CD4-positive, alpha-beta T cell (primary cell): Measurements from ENCODE around the gene ANAPC5. TPM values are rescaled to one million over a fixed set of nuclear protein-coding genes. Genes with fewer than 3 reads are reported as not detected.
"Not testable (repeated sequence)": the region's sequence is repeated elsewhere in the genome, so short reads cannot be mapped to it uniquely, and the experiment has no call there.

Source experiments
- ATAC-seq: fragments of 200-7000 bp; cut with Tn5 transposase; one replicate; pipeline ENCODE4 v1.10.0; 2022; ENCODE audit warnings: mild to moderate bottlenecking; ENCODE audit not compliant: poor library complexity
- CTCF ChIA-PET: fragments of 350-600 bp; sonication (Branson Sonifier 250); formaldehyde crosslinking; loops from one replicate; lab custom pipeline; 2021; ENCODE audit warnings: antibody characterized with exemption, inconsistent platforms; lab: Charles Lee
- POLR2A ChIA-PET: fragments of 350-600 bp; sonication (Branson Sonifier 250); formaldehyde crosslinking; loops from one replicate; lab custom pipeline; 2021; ENCODE audit warnings: antibody characterized with exemption, inconsistent platforms; lab: Charles Lee
- DNase-seq, 14 experiments: peaks; one replicate each; pipeline ENCODE4 v3.0.0-alpha.2; 2013 to 2020; ENCODE audit warnings: mixed read lengths in 2 of 14
- H3K27ac ChIP-seq, 2 donors: one replicate each; pipeline versions ENCODE4 v1.5.1 to v1.7.0; 2013; ENCODE audit warnings: low read length in 2 of 2, low read depth in 1 of 2, mild to moderate bottlenecking in 1 of 2
- H3K27me3 ChIP-seq, 2 experiments: 1 replicate in 1 of 2; 2 replicates in 1 of 2; pipeline versions ENCODE4 v1.6.1 to v1.7.0; 2013; ENCODE audit warnings: low read length in 2 of 2, control low read depth in 1 of 2, mild to moderate bottlenecking in 1 of 2, moderate library complexity in 1 of 2; ENCODE audit not compliant: insufficient read depth in 2 of 2, control insufficient read depth in 1 of 2
- H3K36me3 ChIP-seq: one replicate; pipeline ENCODE4 v1.6.1; 2013; ENCODE audit warnings: low read length, control low read depth; ENCODE audit not compliant: insufficient read depth
- H3K4me1 ChIP-seq: one replicate; pipeline ENCODE4 v1.6.1; 2013; ENCODE audit warnings: low read length, control low read depth; ENCODE audit not compliant: insufficient read depth
- H3K4me3 ChIP-seq: one replicate; pipeline ENCODE4 v1.5.1; 2013; ENCODE audit warnings: mild to moderate bottlenecking, low read length, moderate library complexity
- H3K9me3 ChIP-seq, 2 experiments: 1 replicate in 1 of 2; 2 replicates in 1 of 2; pipeline versions ENCODE4 v1.6.1 to v1.7.0; 2013; ENCODE audit warnings: low read length in 2 of 2, mild to moderate bottlenecking in 2 of 2, control low read depth in 1 of 2, moderate library complexity in 1 of 2; ENCODE audit not compliant: control insufficient read depth in 1 of 2, insufficient read depth in 1 of 2
- H3K27ac Mint-ChIP-seq: one replicate; pipeline ENCODE4 v1.8.0; 2020; ENCODE audit warnings: mixed read lengths
- H3K27me3 Mint-ChIP-seq: one replicate; pipeline ENCODE4 v1.8.0; 2021; ENCODE audit warnings: mixed read lengths
- H3K36me3 Mint-ChIP-seq: one replicate; pipeline ENCODE4 v1.8.0; 2021; ENCODE audit warnings: low read depth, mixed read lengths
- H3K4me1 Mint-ChIP-seq: one replicate; pipeline ENCODE4 v1.8.0; 2021; ENCODE audit warnings: low read depth, mixed read lengths
- H3K4me3 Mint-ChIP-seq: one replicate; pipeline ENCODE4 v1.8.0; 2020; ENCODE audit warnings: mild to moderate bottlenecking, mixed read lengths
- H3K9me3 Mint-ChIP-seq: one replicate; pipeline ENCODE4 v1.8.0; 2020; ENCODE audit warnings: mixed read lengths
- CTCF ChIP-seq: fragments of 200-600 bp; IDR thresholded peaks from one replicate; pipeline ENCODE4 v1.8.0; 2022; ENCODE audit warnings: antibody characterized with exemption, mild to moderate bottlenecking
- intact Hi-C, 2 experiments: fragments of 100-400 bp; cut with DNase I in 1 of 2; cut with micrococcal nuclease in 1 of 2; formaldehyde crosslinking; loops; one replicate each; pipeline versions ENCODE4 v1.15.1 to v1.9.0; 2023 to 2025; cut with DNase I, micrococcal nuclease
- total RNA-seq, 174 experiments: library from RNA in 2 of 174; stranded (reverse) in 2 of 174; gene quantifications; one replicate each; pipeline ENCODE4 v1.2.3 and lab custom pipeline; 2021 to 2026

Gene ANAPC5
- total RNA-seq, 2 experiments from 2014 or later, result 88.2 to 96.2 TPM

DNA sequence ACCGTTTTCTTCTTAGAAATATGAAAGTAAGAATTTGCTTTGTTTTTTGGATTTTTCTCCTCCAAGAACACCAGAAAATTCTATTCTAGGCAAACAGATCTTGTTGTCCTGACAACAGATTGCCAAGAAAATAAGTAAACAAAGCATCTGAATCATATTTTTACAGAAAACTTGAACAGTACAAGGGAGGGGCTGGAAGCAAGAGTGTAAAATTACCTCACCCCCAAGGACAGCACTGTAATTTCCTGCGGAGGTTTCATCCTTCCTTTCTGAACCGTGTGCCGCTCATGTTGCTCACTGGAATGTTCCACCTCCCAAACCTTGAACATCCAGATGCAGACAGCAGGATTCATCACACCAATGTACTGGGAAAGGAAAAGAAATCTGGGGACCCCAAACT, 50.3 kb downstream of the ANAPC5 start:
- H3K9me3 Mint-ChIP-seq, result no peaks in the 10 kb centered on the region
- Histone ChIP-seq H3K9me3 (no peaks in the 10 kb centered on the region), H3K36me3 (no peaks in the 10 kb centered on the region), H3K4me3 (no peak overlapping the region), H3K27me3 (no peaks in the 10 kb centered on the region), H3K27ac (no peak overlapping the region), H3K4me1 (peaks cover 10% of the 10 kb centered on the region)
- POLR2A ChIA-PET, result no interaction called here
- H3K27ac Mint-ChIP-seq, result no peak overlapping the region
- intact Hi-C loops, result no loop called here
- CTCF ChIA-PET, result no interaction called here
- DNase-seq (peak in 2 of 14 experiments; percentile 33 to 47), ATAC-seq (no peak)
- H3K4me3 Mint-ChIP-seq, result no peak overlapping the region
- peaks cover 5% of the 10 kb centered on the region for H3K4me1 Mint-ChIP-seq
- H3K27me3 Mint-ChIP-seq, result no peaks in the 10 kb centered on the region
- TF ChIP-seq CTCF, result no peak
- peaks cover 4% of the 10 kb centered on the region for H3K36me3 Mint-ChIP-seq

DNA sequence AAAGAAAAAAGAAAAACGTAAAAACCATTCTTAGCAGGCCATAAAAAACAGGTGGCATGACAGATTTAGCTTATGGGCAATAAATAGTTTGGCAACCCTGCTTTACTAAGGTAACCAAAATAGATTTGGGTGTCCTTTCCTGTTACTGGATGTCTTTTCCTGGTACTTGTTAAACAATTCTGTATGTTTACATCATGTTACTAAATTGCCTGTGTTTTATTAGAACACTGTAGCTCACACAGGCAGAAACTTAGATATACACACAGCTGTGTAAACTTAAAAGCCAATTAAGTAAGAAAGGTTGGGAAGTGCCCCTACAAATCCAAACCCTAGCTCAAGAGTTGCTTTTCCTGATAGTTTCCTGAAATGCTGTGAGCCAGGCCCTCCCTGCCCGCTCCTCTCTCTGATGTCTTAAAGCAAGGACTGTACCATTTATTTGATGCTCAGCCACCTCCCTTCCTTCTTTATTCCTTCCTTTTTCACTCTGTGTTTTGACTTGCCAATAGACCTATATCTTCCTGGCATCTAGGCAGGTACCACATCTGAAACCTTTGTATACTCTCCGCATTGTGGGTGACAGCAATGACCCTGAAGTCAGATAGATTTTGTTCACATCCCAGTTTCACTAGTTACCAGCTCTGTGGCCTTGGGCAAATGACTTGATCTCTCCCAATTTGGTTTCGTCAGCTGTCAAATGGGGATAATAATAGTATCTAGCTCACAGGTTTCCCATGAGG, 52.0 kb downstream of the ANAPC5 start:
- POLR2A ChIA-PET, result interaction anchor here (0.8 kb wide), 1 partner anchor 61 kb away, joined by 4 read pairs; no protein-coding TSS in a partner anchor

GRCh38 chr12:121299662-121300061, 52.5 kb downstream of the ANAPC5 start:
- ATAC-seq (no peak), DNase-seq (no peak)
- H3K27ac ChIP-seq, result no peak overlapping the region
- Mint-ChIP-seq H3K4me1 (peaks cover 13% of the 10 kb centered on the region), H3K36me3 (peaks cover 4% of the 10 kb centered on the region), H3K4me3 (peak overlapping the region; percentile 25), H3K9me3 (no peaks in the 10 kb centered on the region), H3K27me3 (no peaks in the 10 kb centered on the region), H3K27ac (no peak overlapping the region)
- no peak for TF ChIP-seq CTCF
- intact Hi-C loops, result no loop called here
- H3K36me3 ChIP-seq, result no peaks in the 10 kb centered on the region
- POLR2A ChIA-PET, result interaction anchor here (0.8 kb wide), 1 partner anchor 61 kb away, joined by 4 read pairs; no protein-coding TSS in a partner anchor
- H3K4me1 ChIP-seq, result peaks cover 26% of the 10 kb centered on the region
- CTCF ChIA-PET, result no interaction called here
- no peak overlapping the region for H3K4me3 ChIP-seq
- no peaks in the 10 kb centered on the region for H3K9me3 ChIP-seq
- no peaks in the 10 kb centered on the region for H3K27me3 ChIP-seq

More for the DNA sequence above, 52.0 kb downstream of the ANAPC5 start:
- ATAC-seq (no peak), DNase-seq (no peak)
- H3K36me3 ChIP-seq, result no peaks in the 10 kb centered on the region
- H3K9me3 ChIP-seq, result no peaks in the 10 kb centered on the region
- no peak overlapping the region for H3K4me3 ChIP-seq
- CTCF ChIA-PET, result interaction anchor here (0.8 to 0.9 kb wide), 2 partner anchors 23 to 70 kb away, joined by 3 read pairs; no protein-coding TSS in a partner anchor
- TF ChIP-seq CTCF, result no peak
- Mint-ChIP-seq H3K4me1 (peaks cover 10% of the 10 kb centered on the region), H3K4me3 (peak overlapping the region; percentile 25), H3K9me3 (no peaks in the 10 kb centered on the region), H3K36me3 (peaks cover 4% of the 10 kb centered on the region), H3K27me3 (no peaks in the 10 kb centered on the region), H3K27ac (no peak overlapping the region)
- intact Hi-C loops, result no loop called here
- no peaks in the 10 kb centered on the region for H3K27me3 ChIP-seq
- no peak overlapping the region for H3K27ac ChIP-seq
- peaks cover 20% of the 10 kb centered on the region for H3K4me1 ChIP-seq

DNA sequence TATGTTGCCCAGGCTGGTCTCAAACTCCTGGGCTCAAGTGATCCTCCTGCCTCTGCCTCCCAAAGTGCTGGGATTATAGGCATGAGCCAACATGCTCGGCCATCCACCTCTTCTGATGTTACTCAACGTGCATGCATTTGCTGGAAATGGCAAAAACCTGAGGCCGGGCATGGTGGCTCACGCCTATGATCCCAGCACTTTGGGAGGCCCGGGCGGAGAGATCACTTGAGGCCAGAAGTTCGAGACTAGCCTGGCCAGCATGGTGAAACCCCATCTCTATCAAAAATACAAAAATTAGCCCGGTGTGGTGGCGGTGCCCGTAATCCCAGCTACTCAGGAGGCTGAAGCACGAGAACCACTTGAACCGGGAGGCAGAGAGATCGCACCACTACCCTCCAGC, 53.8 kb downstream of the ANAPC5 start:
- H3K27me3 Mint-ChIP-seq, DNase-seq, ATAC-seq, H3K27ac Mint-ChIP-seq, H3K36me3 Mint-ChIP-seq, H3K9me3 Mint-ChIP-seq, intact Hi-C loops, H3K9me3 ChIP-seq, CTCF ChIA-PET, H3K4me3 ChIP-seq, H3K27me3 ChIP-seq, H3K27ac ChIP-seq, H3K36me3 ChIP-seq: not testable (repeated sequence)
- Mint-ChIP-seq H3K4me3 (peak overlapping the region; percentile 68), H3K4me1 (peaks cover 13% of the 10 kb centered on the region)
- H3K4me1 ChIP-seq, result peaks cover 36% of the 10 kb centered on the region
- POLR2A ChIA-PET, result interaction anchor here (1.2 to 2.0 kb wide), 2 partner anchors 8 to 59 kb away, joined by 4 read pairs; no protein-coding TSS in a partner anchor
